ENCODE results near the gene SAMHD1.
A peak's percentile ranks its signal among the peaks of the same experiment; 100 is the strongest.
"Not testable (repeated sequence)": the region's sequence is repeated elsewhere in the genome, so short reads cannot be mapped to it uniquely, and the experiment has no call there.

The SAMHD1 gene

DNA sequence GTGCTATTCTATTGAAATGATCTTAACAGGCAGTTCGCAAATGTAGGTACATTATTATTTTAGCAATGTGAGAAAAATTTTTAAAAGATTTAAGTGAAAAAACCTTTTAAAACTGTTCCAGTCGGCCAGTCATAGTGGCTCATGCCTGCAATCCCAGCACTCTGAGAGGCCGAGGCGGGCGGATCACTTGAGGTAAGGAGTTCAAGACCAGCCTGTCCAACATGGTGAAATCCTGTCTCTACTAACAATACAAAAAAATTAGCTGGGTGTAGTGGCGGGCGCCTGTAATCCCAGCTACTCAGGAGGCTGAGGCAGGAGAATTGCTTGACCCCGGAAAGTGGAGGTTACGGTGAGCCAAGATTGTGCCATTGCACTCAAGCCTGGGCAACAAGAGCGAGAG is 45.9 kb downstream of the SAMHD1 start:
- not testable (repeated sequence) for H3K4me1 ChIP-seq (ENCODE audit: control insufficient read depth, low read depth, low read length); H3K27me3 ChIP-seq (ENCODE audit: control insufficient read depth, insufficient read depth, low read length)
- H3K36me3 ChIP-seq (ENCODE audit: control insufficient read depth, low read depth, low read length) = peaks cover 17% of the 10 kb centered on the region

GRCh38 chr20:36904690-36905089 is 46.8 kb downstream of the SAMHD1 start:
- H3K4me3 ChIP-seq (ENCODE audit: low read length) = no peak overlapping the region
- H3K27ac ChIP-seq (ENCODE audit: low read length) = no peak overlapping the region
- no peaks in the 10 kb centered on the region for H3K27me3 ChIP-seq (ENCODE audit: control insufficient read depth, insufficient read depth, low read length)

More for the DNA sequence above, 45.9 kb downstream of the SAMHD1 start:
- H3K27ac ChIP-seq (ENCODE audit: low read length); H3K4me3 ChIP-seq (ENCODE audit: low read length); H3K9me3 ChIP-seq (ENCODE audit: control insufficient read depth, low read depth, low read length); H3K9ac ChIP-seq (ENCODE audit: low read length): not testable (repeated sequence)

DNA sequence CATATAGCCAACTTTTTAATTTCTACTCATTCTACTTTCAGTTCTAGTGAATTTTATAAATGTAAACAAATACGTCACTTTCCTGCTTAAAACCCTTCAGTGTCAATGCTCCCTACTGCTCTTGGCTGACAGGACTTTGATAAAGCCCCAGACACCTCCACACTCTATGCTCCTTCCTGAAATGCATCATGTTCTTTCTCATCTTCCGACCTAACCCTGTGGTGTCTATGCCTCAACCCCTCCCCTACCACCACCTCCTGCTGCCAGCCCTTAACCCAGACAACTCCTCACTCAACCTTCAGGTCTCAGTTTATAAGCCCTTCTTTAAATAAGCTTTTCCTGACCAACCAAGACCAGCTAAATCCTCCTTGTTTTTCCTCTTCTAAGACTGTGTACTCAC is 56.5 kb downstream of the SAMHD1 start:
- Histone ChIP-seq H3K36me3 (ENCODE audit: control insufficient read depth, low read depth, low read length) (peaks cover 24% of the 10 kb centered on the region), H3K27me3 (ENCODE audit: control insufficient read depth, insufficient read depth, low read length) (no peaks in the 10 kb centered on the region), H3K4me3 (ENCODE audit: low read length) (no peak overlapping the region), H3K27ac (ENCODE audit: low read length) (no peak overlapping the region), H3K9ac (ENCODE audit: low read length) (no peak overlapping the region), H3K4me1 (ENCODE audit: control insufficient read depth, low read depth, low read length) (no peaks in the 10 kb centered on the region), H3K9me3 (ENCODE audit: control insufficient read depth, low read depth, low read length) (no peaks in the 10 kb centered on the region)

More at GRCh38 chr20:36904690-36905089, 46.8 kb downstream of the SAMHD1 start:
- H3K36me3 ChIP-seq (ENCODE audit: control insufficient read depth, low read depth, low read length) = peaks cover 17% of the 10 kb centered on the region
- H3K9ac ChIP-seq (ENCODE audit: low read length) = no peak overlapping the region
- no peaks in the 10 kb centered on the region for H3K9me3 ChIP-seq (ENCODE audit: control insufficient read depth, low read depth, low read length)
- no peaks in the 10 kb centered on the region for H3K4me1 ChIP-seq (ENCODE audit: control insufficient read depth, low read depth, low read length)

DNA sequence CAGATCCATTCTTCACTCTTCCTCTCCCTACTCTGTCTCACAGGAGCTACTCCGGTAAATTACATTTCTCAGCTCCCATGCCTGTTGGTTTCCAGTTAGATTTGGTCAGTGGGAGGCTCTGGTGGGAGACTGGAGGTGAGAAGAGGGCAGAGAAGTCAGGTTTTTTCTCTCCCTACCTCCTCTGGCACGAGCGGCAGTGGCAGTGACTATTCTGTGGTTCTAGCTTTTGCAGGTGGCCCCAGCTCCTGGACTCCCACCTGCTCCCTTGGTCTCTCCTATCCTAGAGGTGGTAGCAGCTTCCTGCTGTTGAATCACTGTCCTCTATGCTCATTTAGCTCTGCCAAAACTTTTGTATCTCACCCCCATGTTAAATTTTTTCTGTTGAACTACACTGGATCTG is 57.7 kb downstream of the SAMHD1 start:
- Histone ChIP-seq H3K27me3 (ENCODE audit: control insufficient read depth, insufficient read depth, low read length) (no peaks in the 10 kb centered on the region), H3K9ac (ENCODE audit: low read length) (no peak overlapping the region), H3K4me1 (ENCODE audit: control insufficient read depth, low read depth, low read length) (no peaks in the 10 kb centered on the region)

GRCh38 chr20:36891211-36891610 is 60.3 kb downstream of the SAMHD1 start:
- no peak overlapping the region for H3K27ac ChIP-seq (ENCODE audit: low read length)
- peaks cover 14% of the 10 kb centered on the region for H3K4me1 ChIP-seq (ENCODE audit: control insufficient read depth, low read depth, low read length)
- no peaks in the 10 kb centered on the region for H3K27me3 ChIP-seq (ENCODE audit: control insufficient read depth, insufficient read depth, low read length)
- H3K9ac ChIP-seq (ENCODE audit: low read length) = no peak overlapping the region
- no peaks in the 10 kb centered on the region for H3K9me3 ChIP-seq (ENCODE audit: control insufficient read depth, low read depth, low read length)
- H3K36me3 ChIP-seq (ENCODE audit: control insufficient read depth, low read depth, low read length) = peaks cover 21% of the 10 kb centered on the region
- no peak overlapping the region for H3K4me3 ChIP-seq (ENCODE audit: low read length)

More for the DNA sequence above, 57.7 kb downstream of the SAMHD1 start:
- H3K36me3 ChIP-seq (ENCODE audit: control insufficient read depth, low read depth, low read length) = peaks cover 30% of the 10 kb centered on the region
- no peak overlapping the region for H3K27ac ChIP-seq (ENCODE audit: low read length)
- no peak overlapping the region for H3K4me3 ChIP-seq (ENCODE audit: low read length)
- no peaks in the 10 kb centered on the region for H3K9me3 ChIP-seq (ENCODE audit: control insufficient read depth, low read depth, low read length)

DNA sequence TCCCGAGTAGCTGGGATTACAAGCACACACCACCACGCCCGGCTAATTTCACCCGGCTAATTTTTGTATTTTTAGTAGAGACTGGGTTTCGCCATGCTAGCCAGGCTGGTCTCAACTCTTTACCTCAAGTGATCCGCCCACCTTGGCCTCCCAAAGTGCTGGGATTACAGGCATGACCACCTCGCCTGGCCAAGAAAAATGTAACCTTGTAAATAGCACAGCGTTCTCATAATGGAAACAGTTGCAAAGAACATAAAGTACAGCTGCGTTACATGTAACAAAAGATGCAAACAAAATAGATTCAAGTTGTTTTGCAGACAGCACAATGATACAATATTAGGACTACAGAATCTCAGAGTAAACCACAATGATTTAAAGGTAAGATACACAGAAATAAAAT is 60.9 kb downstream of the SAMHD1 start:
- peaks cover 14% of the 10 kb centered on the region for H3K4me1 ChIP-seq (ENCODE audit: control insufficient read depth, low read depth, low read length)
- H3K36me3 ChIP-seq (ENCODE audit: control insufficient read depth, low read depth, low read length) = peaks cover 21% of the 10 kb centered on the region
- no peak overlapping the region for H3K27ac ChIP-seq (ENCODE audit: low read length)
- no peak overlapping the region for H3K4me3 ChIP-seq (ENCODE audit: low read length)
- no peak overlapping the region for H3K9ac ChIP-seq (ENCODE audit: low read length)
- H3K27me3 ChIP-seq (ENCODE audit: control insufficient read depth, insufficient read depth, low read length) = no peaks in the 10 kb centered on the region
- no peaks in the 10 kb centered on the region for H3K9me3 ChIP-seq (ENCODE audit: control insufficient read depth, low read depth, low read length)

DNA sequence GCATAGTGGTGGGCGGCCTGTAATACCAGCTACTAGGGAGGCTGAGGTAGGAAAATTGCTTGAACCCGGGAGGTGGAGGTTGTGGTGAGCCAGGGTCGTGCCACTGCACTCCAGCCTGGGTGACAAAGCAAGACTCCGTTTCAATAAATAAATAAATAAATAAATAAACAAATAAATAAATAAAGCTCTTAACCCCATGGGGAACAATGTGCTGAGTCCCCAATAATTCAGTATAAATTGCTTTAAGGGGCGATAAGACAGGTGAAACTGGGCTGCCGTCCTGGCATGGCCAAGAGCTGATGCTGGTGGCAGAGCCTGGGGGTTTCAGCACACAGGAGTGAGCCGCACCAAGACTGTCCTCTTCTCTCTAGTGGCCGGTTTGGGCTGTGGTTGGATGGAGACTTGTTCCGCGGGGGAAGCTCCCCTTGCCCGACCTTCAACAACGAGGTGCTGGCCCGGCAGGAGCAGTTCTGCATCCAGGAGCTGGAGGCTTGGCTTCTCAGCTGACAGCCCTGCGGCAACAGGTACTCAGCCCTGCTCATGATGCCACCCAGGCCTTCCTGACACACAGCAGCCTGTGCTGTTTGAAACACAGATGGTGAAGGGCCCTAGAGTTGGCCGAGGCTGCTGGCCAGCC is 62.5 kb downstream of the SAMHD1 start:
- Histone ChIP-seq H3K4me3 (ENCODE audit: low read length) (no peak overlapping the region), H3K27ac (ENCODE audit: low read length) (no peak overlapping the region), H3K4me1 (ENCODE audit: control insufficient read depth, low read depth, low read length) (peaks cover 14% of the 10 kb centered on the region), H3K27me3 (ENCODE audit: control insufficient read depth, insufficient read depth, low read length) (no peaks in the 10 kb centered on the region), H3K9me3 (ENCODE audit: control insufficient read depth, low read depth, low read length) (no peaks in the 10 kb centered on the region), H3K9ac (ENCODE audit: low read length) (no peak overlapping the region), H3K36me3 (ENCODE audit: control insufficient read depth, low read depth, low read length) (peaks cover 21% of the 10 kb centered on the region)

GRCh38 chr20:36887752-36888090 is 63.8 kb downstream of the SAMHD1 start:
- H3K9ac ChIP-seq (ENCODE audit: low read length) = no peak overlapping the region
- H3K27ac ChIP-seq (ENCODE audit: low read length) = no peak overlapping the region
- H3K27me3 ChIP-seq (ENCODE audit: control insufficient read depth, insufficient read depth, low read length) = no peaks in the 10 kb centered on the region
- peak overlapping the region; percentile 31 for H3K4me3 ChIP-seq (ENCODE audit: low read length)
- peaks cover 14% of the 10 kb centered on the region for H3K4me1 ChIP-seq (ENCODE audit: control insufficient read depth, low read depth, low read length)
- no peaks in the 10 kb centered on the region for H3K9me3 ChIP-seq (ENCODE audit: control insufficient read depth, low read depth, low read length)
- peaks cover 13% of the 10 kb centered on the region for H3K36me3 ChIP-seq (ENCODE audit: control insufficient read depth, low read depth, low read length)

DNA sequence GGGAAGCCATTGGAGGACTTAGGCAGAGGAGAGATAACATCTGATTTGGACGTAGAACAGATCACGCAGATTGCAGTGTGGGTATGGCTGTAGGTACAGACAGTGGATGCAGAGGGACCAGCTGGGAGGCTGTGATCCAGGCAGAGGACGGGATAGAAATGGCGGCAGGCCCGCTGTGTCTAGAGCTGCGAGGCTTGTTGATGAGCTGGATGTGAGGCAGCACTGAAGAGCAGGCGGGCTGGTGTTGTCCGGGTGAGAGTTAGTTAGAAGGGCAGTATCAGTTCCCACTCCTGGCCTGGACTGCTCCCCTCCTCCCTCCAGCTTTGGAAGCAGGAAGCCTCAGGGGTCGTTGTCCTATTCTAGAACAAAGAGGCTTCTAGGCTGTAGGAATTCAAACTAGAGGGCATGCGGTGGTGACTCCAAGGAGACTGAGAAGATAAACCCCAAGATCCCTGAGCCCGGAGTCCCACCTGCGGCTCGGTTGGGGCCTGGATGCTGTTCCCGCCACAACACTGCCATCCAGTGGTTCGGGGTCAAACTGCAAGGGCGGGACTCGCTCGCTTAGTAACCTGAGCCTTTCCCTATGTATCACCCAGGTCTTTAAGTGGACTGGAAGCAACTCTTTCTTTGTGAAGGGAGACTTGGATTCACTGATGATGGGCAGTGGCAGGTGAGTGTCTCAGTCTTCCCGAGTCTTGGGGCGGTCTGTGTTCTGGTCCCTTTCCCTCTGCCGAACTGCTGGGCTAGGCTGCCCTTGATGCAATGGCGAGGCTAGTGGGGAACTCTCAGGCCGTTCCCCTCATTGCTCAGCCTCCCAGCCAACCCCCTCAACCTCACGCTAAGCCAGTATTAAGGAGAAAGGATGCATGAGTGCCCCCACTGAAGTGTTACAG is 64.4 kb downstream of the SAMHD1 start:
- peaks cover 7% of the 10 kb centered on the region for H3K36me3 ChIP-seq (ENCODE audit: control insufficient read depth, low read depth, low read length)
- peak overlapping the region; percentile 11 for H3K9ac ChIP-seq (ENCODE audit: low read length)
- peak overlapping the region; percentile 31 for H3K4me3 ChIP-seq (ENCODE audit: low read length)

DNA sequence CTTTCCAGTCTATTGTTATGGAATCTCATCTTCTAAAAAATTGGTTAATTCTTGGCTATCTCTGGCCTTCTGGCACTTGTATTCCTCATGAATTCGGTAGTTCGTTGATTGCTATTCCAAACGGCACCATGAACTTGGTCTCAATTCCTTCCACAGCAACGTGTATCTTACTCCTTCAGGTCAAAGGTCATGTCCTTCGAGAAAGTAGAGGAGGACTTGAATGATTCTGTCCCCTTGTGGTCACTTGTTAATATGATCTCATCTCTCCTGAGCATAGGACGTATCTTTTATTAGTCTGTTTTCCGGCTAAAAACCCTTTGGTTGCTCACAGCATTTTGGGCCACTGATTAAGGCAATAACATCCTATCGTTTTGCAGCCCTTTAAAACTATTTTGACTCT is 66.2 kb downstream of the SAMHD1 start:
- Histone ChIP-seq H3K27me3 (ENCODE audit: control insufficient read depth, insufficient read depth, low read length) (no peaks in the 10 kb centered on the region), H3K4me1 (ENCODE audit: control insufficient read depth, low read depth, low read length) (peaks cover 14% of the 10 kb centered on the region), H3K27ac (ENCODE audit: low read length) (no peak overlapping the region), H3K9ac (ENCODE audit: low read length) (no peak overlapping the region), H3K9me3 (ENCODE audit: control insufficient read depth, low read depth, low read length) (no peaks in the 10 kb centered on the region), H3K4me3 (ENCODE audit: low read length) (no peak overlapping the region), H3K36me3 (ENCODE audit: control insufficient read depth, low read depth, low read length) (peaks cover 7% of the 10 kb centered on the region)

More for the DNA sequence above, 64.4 kb downstream of the SAMHD1 start:
- no peak overlapping the region for H3K27ac ChIP-seq (ENCODE audit: low read length)
- peaks cover 14% of the 10 kb centered on the region for H3K4me1 ChIP-seq (ENCODE audit: control insufficient read depth, low read depth, low read length)
- no peaks in the 10 kb centered on the region for H3K9me3 ChIP-seq (ENCODE audit: control insufficient read depth, low read depth, low read length)
- no peaks in the 10 kb centered on the region for H3K27me3 ChIP-seq (ENCODE audit: control insufficient read depth, insufficient read depth, low read length)

DNA sequence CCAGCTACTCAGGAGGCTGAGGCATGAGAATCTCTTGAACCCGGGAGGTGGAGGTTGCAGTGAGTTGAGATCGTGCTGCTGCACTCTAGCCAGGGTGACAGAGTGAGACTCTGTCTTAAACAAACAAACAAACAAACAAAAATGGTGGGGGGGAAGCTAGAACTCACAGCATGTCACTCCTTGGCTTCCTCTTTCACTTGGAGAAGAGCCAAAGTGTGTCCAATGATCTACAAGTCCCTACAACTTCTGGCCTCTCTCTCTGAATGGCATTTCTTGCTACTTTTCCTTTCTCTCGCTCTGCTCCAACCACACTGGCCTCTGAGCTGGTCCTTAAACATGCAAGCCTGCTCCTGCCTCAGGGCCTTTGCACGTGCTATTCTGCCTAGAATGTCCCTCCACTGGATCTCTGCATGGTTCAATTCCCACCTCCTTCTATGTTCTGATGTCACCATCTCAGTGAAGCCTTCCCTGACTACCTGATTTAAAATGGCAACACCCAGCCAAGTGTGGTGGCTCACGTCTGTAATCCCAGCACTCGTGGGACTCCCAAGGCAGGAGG is 67.5 kb downstream of the SAMHD1 start:
- H3K27me3 ChIP-seq (ENCODE audit: control insufficient read depth, insufficient read depth, low read length) = no peaks in the 10 kb centered on the region
- no peaks in the 10 kb centered on the region for H3K36me3 ChIP-seq (ENCODE audit: control insufficient read depth, low read depth, low read length)
- no peak overlapping the region for H3K27ac ChIP-seq (ENCODE audit: low read length)
- H3K4me1 ChIP-seq (ENCODE audit: control insufficient read depth, low read depth, low read length) = peaks cover 14% of the 10 kb centered on the region
- no peak overlapping the region for H3K9ac ChIP-seq (ENCODE audit: low read length)
- H3K4me3 ChIP-seq (ENCODE audit: low read length) = no peak overlapping the region
- no peaks in the 10 kb centered on the region for H3K9me3 ChIP-seq (ENCODE audit: control insufficient read depth, low read depth, low read length)
